DMS79 (cell line): ENCODE measurements around the gene PRICKLE1.

Experiments
- DNase-seq: peaks from one replicate; lab custom pipeline; 2025; lab: John Stamatoyannopoulos, UW

PRICKLE1 gene

GRCh38 chr12:42492267-42492666 is 97.3 kb downstream of the PRICKLE1 start:
- no peak for DNase-seq

- DNase-seq = no peak
These were observed 99.2 kb downstream of the PRICKLE1 start for GRCh38 chr12:42490261-42490842.

DNA sequence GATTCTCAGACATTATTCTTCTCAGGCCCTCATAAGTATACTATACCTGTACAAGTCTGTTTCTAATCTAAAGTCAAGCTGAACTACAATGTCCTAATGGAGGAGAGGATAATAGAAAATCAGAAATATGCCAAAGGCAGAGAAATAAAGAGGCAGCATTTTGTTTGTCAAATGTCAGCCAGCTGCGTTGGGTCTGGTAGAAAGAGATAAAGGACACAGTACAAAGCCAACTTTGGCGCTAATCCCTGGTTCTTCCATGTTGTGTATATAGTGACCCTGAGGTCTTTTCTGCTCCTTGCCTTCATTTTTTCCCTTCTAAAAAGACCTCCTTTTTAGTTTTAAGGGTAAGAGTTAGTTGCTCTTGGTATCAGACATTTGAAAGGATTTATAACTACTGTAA is 103.1 kb downstream of the PRICKLE1 start:
- no peak for DNase-seq

- DNase-seq = no peak
These were observed 103.7 kb downstream of the PRICKLE1 start for GRCh38 chr12:42485823-42486222.

DNA sequence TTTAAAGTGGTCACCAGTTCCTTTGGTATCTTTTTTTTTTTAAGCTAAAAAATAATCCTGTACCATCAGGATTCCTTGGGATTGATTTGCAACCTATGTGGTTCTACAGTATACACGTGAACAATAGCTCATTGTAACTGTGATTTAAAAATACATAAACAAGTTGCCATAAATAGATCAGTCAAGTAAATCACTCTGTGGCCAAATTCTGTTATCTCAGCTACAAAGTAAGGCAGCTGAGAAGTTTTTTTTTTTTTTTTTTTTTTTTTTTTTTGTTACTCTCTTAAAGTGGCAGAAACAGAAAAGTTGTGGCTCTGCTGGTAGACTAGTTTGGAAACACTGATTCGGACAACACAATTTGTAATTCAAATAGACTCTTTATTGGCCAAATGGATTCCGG is 104.5 kb downstream of the PRICKLE1 start:
- no peak for DNase-seq

- DNase-seq = no peak
These were observed 106.1 kb downstream of the PRICKLE1 start for GRCh38 chr12:42483521-42483790.

GRCh38 chr12:42482748-42483520 is 106.6 kb downstream of the PRICKLE1 start:
- DNase-seq = no peak

GRCh38 chr12:42482041-42482747 is 107.4 kb downstream of the PRICKLE1 start:
- DNase-seq = no peak

DNA sequence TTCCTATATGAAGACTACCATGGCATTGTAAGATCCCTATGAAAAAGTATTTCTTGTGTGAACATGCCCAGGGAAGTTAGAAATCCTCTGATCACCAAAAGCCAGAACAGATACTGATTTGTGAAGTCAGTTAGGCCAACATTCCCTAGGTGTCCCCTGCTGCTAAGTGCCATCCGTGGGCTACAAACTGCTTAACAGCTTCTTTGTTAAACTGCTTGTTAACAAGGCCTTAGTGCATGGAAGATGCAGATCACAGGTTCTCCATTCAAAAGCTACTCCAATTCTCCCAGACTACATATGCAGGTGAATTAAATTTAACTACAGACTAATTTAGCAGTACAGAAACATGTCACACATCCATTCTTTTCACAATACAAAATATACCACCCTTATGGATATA is 108.2 kb downstream of the PRICKLE1 start:
- DNase-seq = no peak

GRCh38 chr12:42477941-42478340 is 111.6 kb downstream of the PRICKLE1 start:
- DNase-seq = no peak

DNA sequence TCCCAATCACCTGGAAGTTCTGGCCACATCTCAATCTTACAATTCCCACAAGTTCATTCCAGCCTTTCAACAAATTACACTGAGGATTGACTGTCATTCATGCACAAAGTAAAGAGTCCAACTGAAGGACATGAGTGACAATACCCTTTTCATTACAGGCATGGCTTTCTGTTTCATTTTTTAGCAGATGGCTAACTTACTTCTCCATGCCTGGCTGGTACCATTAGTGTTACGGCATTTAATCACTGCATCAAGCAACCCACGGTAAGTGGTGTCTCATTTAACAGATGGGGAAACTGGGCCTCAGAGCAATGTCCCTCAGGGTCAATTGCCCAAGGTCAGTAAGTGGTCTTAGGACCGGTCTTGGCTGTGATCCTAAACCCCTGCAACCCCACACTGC is 114.4 kb downstream of the PRICKLE1 start:
- DNase-seq = peak; percentile 55

DNA sequence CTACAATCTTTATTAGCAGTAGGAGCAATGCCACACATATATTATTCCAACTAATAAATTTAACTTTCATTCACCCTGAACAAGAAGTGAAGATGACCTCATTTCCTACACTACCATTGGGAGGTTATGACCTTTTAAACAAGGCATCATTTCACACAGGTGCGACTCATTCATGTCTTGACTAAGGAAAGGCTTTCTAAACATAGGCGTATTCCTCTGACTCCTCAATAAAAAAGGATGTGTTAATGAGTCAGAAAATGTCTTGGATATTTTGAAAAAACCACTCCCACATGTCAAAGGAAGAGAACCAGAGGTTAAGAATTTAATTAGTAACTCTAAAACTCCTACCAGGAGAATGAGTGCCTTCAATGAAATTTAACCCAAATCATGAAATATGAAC is 115.2 kb downstream of the PRICKLE1 start:
- DNase-seq = no peak

DNA sequence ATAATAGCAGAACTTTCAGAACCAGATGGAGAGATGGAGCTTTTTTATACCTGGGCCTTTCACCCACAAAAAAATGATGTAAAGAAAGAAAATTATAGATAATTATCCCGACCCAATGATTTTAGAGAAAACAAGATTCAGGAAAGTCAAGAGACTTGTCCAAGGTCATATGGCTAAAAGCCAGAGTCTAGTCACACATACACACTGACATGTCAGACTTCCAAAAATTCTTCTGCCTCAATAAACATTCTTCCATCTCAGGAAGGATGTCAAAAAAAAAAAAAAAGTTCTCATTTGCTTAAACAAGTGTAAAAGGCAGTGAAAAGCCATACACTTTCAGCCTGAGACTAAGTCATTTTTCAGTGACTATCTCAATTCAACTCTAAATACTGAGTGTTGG is 116.0 kb downstream of the PRICKLE1 start:
- no peak for DNase-seq

DNA sequence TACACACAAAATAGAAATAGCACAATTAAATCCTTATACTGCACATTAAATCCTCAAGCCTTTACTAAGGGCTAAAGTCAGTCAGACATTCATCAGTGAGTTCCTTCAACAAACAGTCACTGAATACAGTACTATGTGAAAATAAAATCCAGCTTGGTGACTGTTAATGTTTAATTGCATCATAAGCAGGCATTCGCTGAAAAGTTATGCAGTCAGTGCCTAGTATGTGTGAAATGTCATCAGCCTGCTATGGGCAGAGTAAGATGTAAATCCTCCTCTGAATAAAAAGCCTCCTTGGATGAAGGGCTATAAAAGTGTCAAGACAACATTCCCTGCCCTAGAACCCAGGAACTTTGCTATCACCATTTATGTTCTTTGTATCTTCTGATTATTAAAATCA is 116.4 kb downstream of the PRICKLE1 start:
- no peak for DNase-seq

DNA sequence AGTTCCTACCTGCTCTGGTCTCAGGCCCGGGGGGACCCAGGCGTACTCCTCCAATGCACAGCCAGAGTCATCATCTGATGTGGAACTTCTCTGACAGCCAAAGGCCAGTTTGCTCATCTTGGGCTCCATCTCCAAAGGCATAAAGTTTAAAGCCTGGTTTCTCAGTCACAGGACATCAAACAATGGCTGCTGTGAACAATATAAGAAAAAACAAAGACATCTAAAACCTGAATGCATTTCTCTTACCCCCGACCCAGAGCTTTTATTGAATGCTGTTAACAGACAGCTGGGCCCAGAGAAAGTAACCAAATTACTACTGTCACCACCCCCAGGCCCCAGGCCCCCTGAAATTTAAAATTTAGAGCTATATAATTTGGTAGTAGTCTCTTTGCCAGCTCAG is 117.2 kb downstream of the PRICKLE1 start:
- no peak for DNase-seq

DNA sequence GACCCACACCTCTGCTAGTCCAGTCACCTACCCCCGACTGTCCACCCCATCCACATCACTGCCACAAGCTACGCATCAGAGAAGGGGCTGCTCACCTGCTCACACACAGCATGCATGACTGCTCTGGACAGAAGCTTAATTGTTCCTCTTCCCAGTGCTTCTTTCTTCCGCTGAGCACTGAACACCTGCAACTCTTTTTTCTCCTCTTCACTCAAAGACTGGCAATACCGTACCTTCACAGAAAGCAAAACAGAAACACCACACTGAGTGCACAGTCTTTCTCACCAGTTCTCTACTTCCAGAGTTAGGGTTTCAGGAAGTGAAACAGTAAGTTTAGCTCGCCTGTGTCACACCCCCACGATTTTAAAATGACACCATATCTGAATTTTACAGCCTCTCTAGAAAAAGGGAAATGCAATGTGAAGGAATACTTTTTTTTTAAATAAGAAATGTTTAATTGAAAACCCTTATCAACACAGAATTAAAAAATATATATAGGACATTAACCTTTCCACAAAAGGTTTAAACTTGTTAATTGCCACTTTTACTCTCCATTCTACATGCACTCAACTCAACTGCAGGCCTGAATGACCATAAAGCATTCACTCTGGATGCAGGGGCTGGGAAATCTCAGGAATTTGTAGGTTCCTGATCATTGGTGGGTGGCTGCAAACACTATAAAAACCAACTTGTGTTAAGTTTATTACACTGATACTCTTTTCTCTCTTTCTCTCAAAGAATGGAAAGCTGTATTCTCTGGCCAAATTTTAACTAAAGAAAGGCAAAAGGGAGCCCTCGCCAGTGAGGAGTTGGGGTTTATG is 120.0 kb downstream of the PRICKLE1 start:
- DNase-seq = peak; percentile 3

DNA sequence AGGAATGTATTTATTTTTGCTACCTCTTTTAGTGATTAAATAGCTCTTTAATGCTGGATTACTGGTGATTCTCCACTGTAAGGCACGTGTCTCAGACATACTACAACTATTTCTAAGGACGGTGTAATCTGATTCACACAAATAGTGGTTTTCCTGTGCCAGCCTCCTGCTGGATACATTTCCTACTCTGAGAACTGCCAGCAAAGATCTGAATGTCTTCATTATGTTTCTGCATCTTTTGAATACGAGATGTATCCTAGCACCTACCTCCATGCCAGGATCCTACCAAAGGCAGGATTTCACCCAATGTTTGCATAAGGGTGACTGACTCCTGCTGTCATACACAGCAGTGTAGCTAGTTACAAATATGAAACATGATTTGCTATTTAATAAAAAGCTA is 120.6 kb downstream of the PRICKLE1 start:
- no peak for DNase-seq

GRCh38 chr12:42468341-42468821 is 121.2 kb downstream of the PRICKLE1 start:
- DNase-seq = no peak

DNA sequence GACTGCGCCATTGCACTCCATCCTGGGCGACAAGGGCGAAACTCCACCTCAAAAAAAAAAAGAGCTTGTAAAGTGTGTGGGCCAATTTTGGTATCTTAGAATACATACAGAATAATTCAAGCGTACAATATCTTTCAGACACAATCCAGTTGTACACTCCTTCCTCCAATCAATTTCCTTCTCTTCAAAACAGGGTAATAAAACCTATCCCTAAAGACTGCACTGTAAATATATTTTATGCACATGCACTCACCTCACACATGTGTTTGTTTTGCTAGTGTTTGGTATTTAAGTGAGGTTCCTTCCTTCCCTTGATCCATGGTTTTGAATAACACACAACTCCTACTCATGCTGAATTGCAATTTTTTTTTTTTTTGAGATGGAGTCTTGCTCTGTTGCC is 125.9 kb downstream of the PRICKLE1 start:
- DNase-seq = no peak

DNA sequence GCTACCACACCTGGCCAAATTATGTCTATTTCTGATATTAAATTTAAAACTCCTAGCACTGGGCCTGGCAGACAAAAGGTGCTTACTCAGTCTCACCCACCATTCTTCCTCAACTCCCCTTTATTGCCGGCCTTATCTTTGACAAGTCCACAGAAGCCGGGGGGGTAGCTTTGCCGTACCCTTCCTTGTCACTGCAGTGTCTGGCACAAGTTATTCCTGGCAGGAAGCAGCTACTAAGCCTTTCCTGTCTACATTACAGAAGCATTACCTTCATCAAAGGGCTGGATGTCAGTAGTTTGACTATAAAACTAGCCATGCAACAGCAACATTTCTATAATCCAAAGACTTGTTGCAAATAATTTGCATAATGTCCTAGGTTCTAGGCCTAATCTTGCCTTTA is 127.1 kb downstream of the PRICKLE1 start:
- DNase-seq = no peak

GRCh38 chr12:42459336-42459847 is 130.2 kb downstream of the PRICKLE1 start:
- DNase-seq = no peak

DNA sequence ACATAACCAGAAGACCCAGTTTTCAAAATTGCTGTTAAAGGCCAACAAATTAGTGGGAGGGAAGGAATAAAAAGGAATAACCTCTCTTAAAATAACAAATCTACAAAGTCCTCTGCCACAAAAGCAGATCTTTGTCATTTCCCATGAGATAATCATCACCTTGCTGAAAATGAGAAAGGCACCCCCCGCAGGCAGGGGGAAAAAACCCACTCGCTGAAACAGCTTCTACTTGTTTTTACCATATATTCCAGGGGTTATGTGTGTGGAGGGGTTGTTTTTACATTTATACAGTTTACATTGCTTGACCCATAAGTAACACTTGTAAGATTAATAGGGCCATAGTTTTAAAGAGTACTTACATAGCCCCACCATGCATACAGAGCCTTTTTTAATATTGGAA is 131.0 kb downstream of the PRICKLE1 start:
- no peak for DNase-seq
